Measurements from ENCODE around the gene MTOR.
"Not testable (repeated sequence)": the region's sequence is repeated elsewhere in the genome, so short reads cannot be mapped to it uniquely, and the experiment has no call there.

Gene MTOR

GRCh38 chr1:11214698-11215380 lies 47.5 kb downstream of the MTOR start:
- DNase-seq, result no peak

- no peak for DNase-seq
Measured at GRCh38 chr1:11211925-11212587, 50.3 kb downstream of the MTOR start.

- DNase-seq, result no peak
Measured at GRCh38 chr1:11211461-11211860, 50.9 kb downstream of the MTOR start.

GRCh38 chr1:11207898-11208611 lies 54.3 kb downstream of the MTOR start:
- no peak for DNase-seq

GRCh38 chr1:11204396-11205190 lies 57.8 kb downstream of the MTOR start:
- DNase-seq, result no peak

GRCh38 chr1:11198851-11199594 lies 63.3 kb downstream of the MTOR start:
- DNase-seq, result no peak

- no peak for DNase-seq
Measured at GRCh38 chr1:11198257-11198656, 64.1 kb downstream of the MTOR start.

- no peak for DNase-seq
Measured at GRCh38 chr1:11197359-11197758, 65.0 kb downstream of the MTOR start.

- no peak for DNase-seq
Measured at GRCh38 chr1:11196945-11197344, 65.4 kb downstream of the MTOR start.

GRCh38 chr1:11194407-11195176 lies 67.8 kb downstream of the MTOR start:
- DNase-seq, result no peak

- DNase-seq, result no peak
Measured at GRCh38 chr1:11193376-11193775, 69.0 kb downstream of the MTOR start.

GRCh38 chr1:11188858-11189451 lies 73.4 kb downstream of the MTOR start, which contains the start of gene ANGPTL7:
TSS of gene ANGPTL7 (plus strand) at chr1:11189355. CDS start at chr1:11189580, 225 bp downstream.
- no peak for DNase-seq

- DNase-seq, result no peak
Measured at GRCh38 chr1:11188381-11188780, 74.0 kb downstream of the MTOR start.

GRCh38 chr1:11187931-11188330 lies 74.4 kb downstream of the MTOR start:
- DNase-seq, result no peak

GRCh38 chr1:11187494-11187893 lies 74.9 kb downstream of the MTOR start:
- DNase-seq, result no peak

- no peak for DNase-seq
Measured at GRCh38 chr1:11187000-11187399, 75.4 kb downstream of the MTOR start.

GRCh38 chr1:11184973-11185372 lies 77.4 kb downstream of the MTOR start:
- no peak for DNase-seq

- no peak for DNase-seq
Measured at GRCh38 chr1:11182884-11183283, 79.5 kb downstream of the MTOR start.

- no peak for DNase-seq
Measured at GRCh38 chr1:11180342-11180744, 82.0 kb downstream of the MTOR start.

- not testable (repeated sequence) for DNase-seq
Measured at GRCh38 chr1:11179749-11180148, 82.6 kb downstream of the MTOR start.

- DNase-seq, result no peak
Measured at GRCh38 chr1:11179125-11179524, 83.2 kb downstream of the MTOR start.

Measured in stimulated activated CD4-positive, alpha-beta T cell treated with anti-CD3 and anti-CD28 coated beads, Interleukin-4, amount 100 ng/mL, for 4 hours (primary cell).